Measurements from ENCODE around the gene UBASH3B. TPM values are rescaled to one million over a fixed set of nuclear protein-coding genes. Genes with fewer than 3 reads are reported as not detected.

UBASH3B gene
- total and polyA plus RNA-seq, 2 of the 13 experiments (the other 11 are each of a cell fraction or from before 2014, with no cell fraction given), result 4.4 to 7.6 TPM

- TF ChIP-seq PRDM15 (CRISPR knock-in tag; IDR thresholded peaks at IDR 0.05), result no peak
Observed at GRCh38 chr11:122685041-122685440, 29.5 kb downstream of the UBASH3B start (continued).

GRCh38 chr11:122686111-122686510, 30.6 kb downstream of the UBASH3B start:
- H3K4me1 ChIP-seq (ENCODE audit: insufficient read depth, low read length), result peaks cover 31% of the 10 kb centered on the region
- ChIA-PET POLR2A (interaction anchor here (1.1 to 1.9 kb wide), 2 partner anchors 20 to 31 kb away, joined by 4 to 6 read pairs; partner anchors contain the start of gene UBASH3B), CTCF (ENCODE audit: low intra/inter-chr PET ratio, low total read pairs) (no interaction called here)
- no peaks in the 10 kb centered on the region for H4K20me1 ChIP-seq (ENCODE audit: insufficient read depth, low read length)
- H3K36me3 ChIP-seq (replicated peaks in 1 of 2; ENCODE audit: control insufficient read depth in 1 of 2, insufficient read depth in 2 of 2, low read length in 2 of 2), result no peaks in the 10 kb centered on the region; a peak in 1 of 5 replicates
- BruUV-seq (replicated peaks), result no TSS peak
- ATAC-seq (no peak), FAIRE-seq (no peak), DNase-seq (ENCODE audit: low spot score) (no peak)
- H2AFZ ChIP-seq (ENCODE audit: low read length), result no peak overlapping the region
- in situ Hi-C loops (cut with HindIII; ENCODE audit: extremely low pct_ligation_motif_present, low pct_unique_long_range_greater_than_20kb), result no loop called here
- no peaks in the 10 kb centered on the region for H3K27me3 ChIP-seq (ENCODE audit: control insufficient read depth in 1 of 2, insufficient read depth in 2 of 2, low read length in 2 of 2)
- intact Hi-C loops (cut with micrococcal nuclease; ENCODE audit: unreplicated experiment), result no loop called here
- no peak overlapping the region for H3K27ac ChIP-seq (ENCODE audit: extremely low read length, insufficient read depth, low read length)
- H3K4me3 ChIP-seq (replicated peaks in 1 of 3; ENCODE audit: insufficient read depth in 1 of 3, low read depth in 2 of 3, low read length in 3 of 3), result no peak overlapping the region
- H3K79me2 ChIP-seq (ENCODE audit: insufficient read depth, low read length), result no peaks in the 10 kb centered on the region
- no peak overlapping the region for H3K4me2 ChIP-seq (ENCODE audit: low read depth, low read length)
- H3K9ac ChIP-seq (ENCODE audit: insufficient read depth, low read depth, low read length), result no peak overlapping the region
- WGBS (ENCODE audit: low lambda C conversion rate), result 94% methylated on average over 8 of the region's 8 CpGs
- H3K9me3 ChIP-seq (ENCODE audit: low read length), result no peaks in the 10 kb centered on the region
- TF ChIP-seq HMGA1 (CRISPR knock-in tag; conservative IDR thresholded peaks at IDR 0.05), result no peak
- no peak for TF ChIP-seq ZNF296 (CRISPR knock-in tag; conservative IDR thresholded peaks at IDR 0.05)
- no peak for TF ChIP-seq ZNF235 (CRISPR knock-in tag; IDR thresholded peaks at IDR 0.05; ENCODE audit: borderline replicate concordance)
- no peak for TF ChIP-seq ZNF260 (CRISPR knock-in tag; IDR thresholded peaks at IDR 0.05; ENCODE audit: borderline replicate concordance, low read depth)
- no peak for TF ChIP-seq ZNF761 (CRISPR knock-in tag; conservative IDR thresholded peaks at IDR 0.05)
- TF ChIP-seq DBP (CRISPR knock-in tag; IDR thresholded peaks at IDR 0.05; ENCODE audit: not compliant biosample characterization), result no peak
- no peak for TF ChIP-seq ZNF234 (CRISPR knock-in tag; conservative IDR thresholded peaks at IDR 0.05)
- no peak for TF ChIP-seq KLF16 (CRISPR knock-in tag; IDR thresholded peaks at IDR 0.05)
- TF ChIP-seq KDM3A (CRISPR knock-in tag; IDR thresholded peaks at IDR 0.05; ENCODE audit: low read depth), result no peak
- TF ChIP-seq MLLT10 (CRISPR knock-in tag; IDR thresholded peaks at IDR 0.05), result no peak
- no peak for TF ChIP-seq CHD4 (IDR thresholded peaks at IDR 0.05; ENCODE audit: borderline replicate concordance, low read length)
- TF ChIP-seq HDAC2 (CRISPR knock-in tag; IDR thresholded peaks at IDR 0.05), result no peak
- no peak for TF ChIP-seq AFF4 (CRISPR knock-in tag; IDR thresholded peaks at IDR 0.05)
- no peak for TF ChIP-seq SRSF9 (IDR thresholded peaks at IDR 0.05; ENCODE audit: borderline replicate concordance, insufficient read depth, low read depth, low read length, poor library complexity, severe bottlenecking)
- no peak for TF ChIP-seq MBNL3 (CRISPR knock-in tag; conservative IDR thresholded peaks at IDR 0.05)

All from HepG2 (cell line).